Activated gamma-delta T cell treated with anti-CD3 and anti-CD28 coated beads, Interleukin-2, amount 50 U/mL, for 16 hours (primary cell): ENCODE measurements around the gene HSF4.

Experiments used
- DNase-seq: peaks from one replicate; pipeline ENCODE4 v3.0.0-alpha.2; 2020; ENCODE audit warnings: low read depth

HSF4 gene

GRCh38 chr16:67150047-67150832, 14.3 kb upstream of the HSF4 start:
- DNase-seq: no peak

- no peak for DNase-seq
These were observed 13.6 kb upstream of the HSF4 start, which contains the start of gene B3GNT9 for GRCh38 chr16:67150833-67151396. TSS of gene B3GNT9 (minus strand) at chr16:67150998. CDS start at chr16:67150485, 513 bp downstream.

GRCh38 chr16:67151431-67152097, 13.0 kb upstream of the HSF4 start:
- no peak for DNase-seq

- DNase-seq: no peak
These were observed 9.8 kb upstream of the HSF4 start for GRCh38 chr16:67154578-67155294.

GRCh38 chr16:67155295-67156142, 9.0 kb upstream of the HSF4 start:
- DNase-seq: peak; percentile 69

- no peak for DNase-seq
These were observed 8.3 kb upstream of the HSF4 start for GRCh38 chr16:67156143-67156844.

- DNase-seq: no peak
These were observed 7.3 kb upstream of the HSF4 start for GRCh38 chr16:67157106-67157748.

GRCh38 chr16:67157892-67158635, 6.5 kb upstream of the HSF4 start:
- DNase-seq: no peak

- DNase-seq: peak; percentile 56
These were observed 5.6 kb upstream of the HSF4 start for GRCh38 chr16:67158637-67159600.

GRCh38 chr16:67161595-67162058, 2.9 kb upstream of the HSF4 start:
- no peak for DNase-seq

GRCh38 chr16:67162506-67163163, 1.9 kb upstream of the HSF4 start:
- no peak for DNase-seq

- DNase-seq: no peak
These were observed 1.2 kb upstream of the HSF4 start for GRCh38 chr16:67163164-67163998.

- DNase-seq: no peak
These were observed 466 bp upstream of the HSF4 start for GRCh38 chr16:67163999-67164558.

GRCh38 chr16:67165121-67166078, 855 bp downstream of the HSF4 start:
- no peak for DNase-seq

- DNase-seq: no peak
These were observed 1.6 kb downstream of the HSF4 start for GRCh38 chr16:67166110-67166547.
